HEK293T (cell line): Measurements from ENCODE around the gene PDGFA.

Experiments used
- ARNT ChIP-seq: fragments of 450-650 bp; IDR thresholded peaks from 2 replicates; pipeline ENCODE4 v1.6.1; 2017; ENCODE audit warnings: mild to moderate bottlenecking
- BHLHE40 ChIP-seq: fragments of 450-650 bp; IDR thresholded peaks from 2 replicates; pipeline ENCODE4 v1.6.1; 2016; ENCODE audit warnings: mild to moderate bottlenecking, moderate library complexity, borderline replicate concordance
- ELF4 ChIP-seq: fragments of 450-650 bp; IDR thresholded peaks from 2 replicates; pipeline ENCODE4 v1.6.1; 2017; ENCODE audit warnings: antibody characterized with exemption
- FOXA1 ChIP-seq: fragments of 450-650 bp; IDR thresholded peaks from 2 replicates; pipeline ENCODE4 v1.6.1; 2016; ENCODE audit warnings: mild to moderate bottlenecking
- FOXM1 ChIP-seq: fragments of 450-650 bp; IDR thresholded peaks from 2 replicates; pipeline ENCODE4 v1.6.1; 2017; ENCODE audit warnings: mild to moderate bottlenecking, borderline replicate concordance
- HDGF ChIP-seq: fragments of 450-650 bp; IDR thresholded peaks from 2 replicates; pipeline ENCODE4 v1.6.1; 2017; ENCODE audit warnings: antibody characterized with exemption, borderline replicate concordance
- L3MBTL2 ChIP-seq: fragments of 450-650 bp; conservative IDR thresholded peaks from 2 replicates; pipeline ENCODE4 v1.6.1; 2016; ENCODE audit warnings: mild to moderate bottlenecking
- LEF1 ChIP-seq: fragments of 450-650 bp; IDR thresholded peaks from 2 replicates; pipeline ENCODE4 v1.6.1; 2017; ENCODE audit warnings: mild to moderate bottlenecking, borderline replicate concordance
- PKNOX1 ChIP-seq: fragments of 450-650 bp; IDR thresholded peaks from 2 replicates; pipeline ENCODE4 v1.6.1; 2016
- SP1 ChIP-seq: fragments of 450-650 bp; IDR thresholded peaks from 2 replicates; pipeline ENCODE4 v1.6.1; 2017
- SUZ12 ChIP-seq: fragments of 450-650 bp; IDR thresholded peaks from 2 replicates; pipeline ENCODE4 v1.6.1; 2016; ENCODE audit warnings: mild to moderate bottlenecking
- TARDBP ChIP-seq: fragments of 450-650 bp; IDR thresholded peaks from 2 replicates; pipeline ENCODE4 v1.6.1; 2016
- ZNF384 ChIP-seq: fragments of 450-650 bp; IDR thresholded peaks from 2 replicates; pipeline ENCODE4 v1.6.1; 2016

- no peak for TF ChIP-seq FOXM1
- no peak for TF ChIP-seq ARNT
- no peak for TF ChIP-seq BHLHE40
- TF ChIP-seq TARDBP, result no peak
- TF ChIP-seq SP1, result no peak
- no peak for TF ChIP-seq ELF4
- no peak for TF ChIP-seq ZNF384
- TF ChIP-seq L3MBTL2, result no peak
- TF ChIP-seq SUZ12, result no peak
- TF ChIP-seq PKNOX1, result no peak
- TF ChIP-seq FOXA1, result no peak
- TF ChIP-seq LEF1, result no peak
- TF ChIP-seq HDGF, result no peak
Measured at GRCh38 chr7:524800-525199, 5.2 kb upstream of the PDGFA start.
